Lung (tissue), 12 donors: ENCODE measurements around the gene NPRL2. TPM values are rescaled to one million over a fixed set of nuclear protein-coding genes. Genes with fewer than 3 reads are reported as not detected.

Experiments used
- ATAC-seq: fragments of 200-7000 bp; cut with Tn5 transposase; one replicate; pipeline ENCODE4 v1.9.1; 2020; ENCODE audit warnings: moderate number of reproducible peaks; ENCODE audit not compliant: insufficient read depth, low FRiP score
- DNase-seq, 3 donors: peaks; one replicate each; pipeline ENCODE4 v3.0.0-alpha.2; 2013 to 2017
- H3K27ac ChIP-seq, 2 donors: one replicate each; pipeline ENCODE4 v1.5.1; 2013; ENCODE audit warnings: mild to moderate bottlenecking in 2 of 2, moderate library complexity in 2 of 2, control low read depth in 1 of 2, inconsistent platforms in 1 of 2, low read depth in 1 of 2, low read length in 1 of 2
- H3K27me3 ChIP-seq, 3 donors: one replicate each; pipeline ENCODE4 v1.5.1; 2013; ENCODE audit warnings: low read length in 2 of 3; ENCODE audit not compliant: control insufficient read depth in 3 of 3, insufficient read depth in 3 of 3
- H3K36me3 ChIP-seq, 4 donors: one replicate each; pipeline ENCODE4 v1.5.1; 2013; ENCODE audit warnings: low read length in 4 of 4, mild to moderate bottlenecking in 1 of 4, moderate library complexity in 1 of 4; ENCODE audit not compliant: control insufficient read depth in 4 of 4, insufficient read depth in 4 of 4
- H3K4me1 ChIP-seq, 5 donors: one replicate each; pipeline ENCODE4 v1.5.1; 2013; ENCODE audit warnings: low read length in 5 of 5, mild to moderate bottlenecking in 2 of 5, moderate library complexity in 1 of 5; ENCODE audit not compliant: control insufficient read depth in 5 of 5, insufficient read depth in 5 of 5
- H3K4me3 ChIP-seq: one replicate; pipeline ENCODE4 v1.5.1; 2013; ENCODE audit warnings: mild to moderate bottlenecking, control low read depth, moderate library complexity
- H3K9ac ChIP-seq, 2 donors: one replicate each; pipeline ENCODE4 v1.5.1; 2013; ENCODE audit warnings: low read length in 2 of 2, control low read depth in 1 of 2; ENCODE audit not compliant: insufficient read depth in 1 of 2
- H3K9me3 ChIP-seq, 4 donors: one replicate each; pipeline ENCODE4 v1.5.1; 2013; ENCODE audit warnings: low read length in 3 of 4, mild to moderate bottlenecking in 1 of 4, moderate library complexity in 1 of 4; ENCODE audit not compliant: control insufficient read depth in 4 of 4, insufficient read depth in 3 of 4
- CTCF ChIP-seq: IDR thresholded peaks from 2 replicates; pipeline ENCODE4 v1.5.1; 2012; ENCODE audit warnings: mild to moderate bottlenecking; ENCODE audit errors: control extremely low read depth, extremely low read depth
- WGBS, 2 donors: extraction: QIAGEN DNeasy Blood & Tissue Kit; methylation state at CpG; one replicate each; pipeline ENCODE4 v1.1.7; 2013; 5-methylcytosine and 5-hydroxymethylcytosine counted together
- polyA plus RNA-seq, 2 donors: library from polyadenylated mRNA; stranded (reverse); fragments of 200-250 nt; gene quantifications; one replicate each; pipeline ENCODE4 v1.2.1, GENCODE V29; 2013
- total RNA-seq, 2 donors: library from RNA; depleted of rRNA in 1 of 2; stranded (reverse); fragments of >200 nt in 1 of 2; gene quantifications; one replicate each; pipeline ENCODE4 v1.2.1, GENCODE V29; 2014 to 2021
- donor health status: control.
- donor health status: control.
- donor health status: Bipolar disorder and iron deficiency.
- donor health status: healthy.
- donor health status: DM: yes; HTN: yes; CAD: no.

The NPRL2 gene
- total and polyA plus RNA-seq, 4 donors, result 12.7 to 21.9 (median 17.2) TPM

GRCh38 chr3:50369012-50369670 lies 18.6 kb upstream of the NPRL2 start:
- H3K36me3 ChIP-seq, result peaks cover 0 to 6% (median 0%) of the 10 kb centered on the region in 4 donors
- no peak overlapping the region for H3K27ac ChIP-seq
- no peaks in the 10 kb centered on the region for H3K27me3 ChIP-seq
- H3K4me1 ChIP-seq, result peaks cover 0 to 14% (median 0%) of the 10 kb centered on the region in 5 donors
- H3K9ac ChIP-seq, result no peak overlapping the region
- WGBS, 2 donors, result 76 to 85% methylated on average over 9 of the region's 9 CpGs
- no peak for TF ChIP-seq CTCF
- ATAC-seq (no peak), DNase-seq (no peak)
- H3K9me3 ChIP-seq, result no peaks in the 10 kb centered on the region
- no peak overlapping the region for H3K4me3 ChIP-seq

GRCh38 chr3:50365842-50366220 lies 15.3 kb upstream of the NPRL2 start:
- Histone ChIP-seq H3K4me1 (peaks cover 0 to 9% (median 0%) of the 10 kb centered on the region in 5 donors), H3K9ac (no peak overlapping the region), H3K4me3 (no peak overlapping the region), H3K27me3 (no peaks in the 10 kb centered on the region), H3K36me3 (peaks cover 0 to 6% (median 0%) of the 10 kb centered on the region in 4 donors), H3K27ac (no peak overlapping the region), H3K9me3 (no peaks in the 10 kb centered on the region)
- ATAC-seq, result no peak
- DNase-seq, result no peak
- 78 to 80% methylated on average over 5 of the region's 5 CpGs for WGBS, 2 donors
- no peak for TF ChIP-seq CTCF

DNA sequence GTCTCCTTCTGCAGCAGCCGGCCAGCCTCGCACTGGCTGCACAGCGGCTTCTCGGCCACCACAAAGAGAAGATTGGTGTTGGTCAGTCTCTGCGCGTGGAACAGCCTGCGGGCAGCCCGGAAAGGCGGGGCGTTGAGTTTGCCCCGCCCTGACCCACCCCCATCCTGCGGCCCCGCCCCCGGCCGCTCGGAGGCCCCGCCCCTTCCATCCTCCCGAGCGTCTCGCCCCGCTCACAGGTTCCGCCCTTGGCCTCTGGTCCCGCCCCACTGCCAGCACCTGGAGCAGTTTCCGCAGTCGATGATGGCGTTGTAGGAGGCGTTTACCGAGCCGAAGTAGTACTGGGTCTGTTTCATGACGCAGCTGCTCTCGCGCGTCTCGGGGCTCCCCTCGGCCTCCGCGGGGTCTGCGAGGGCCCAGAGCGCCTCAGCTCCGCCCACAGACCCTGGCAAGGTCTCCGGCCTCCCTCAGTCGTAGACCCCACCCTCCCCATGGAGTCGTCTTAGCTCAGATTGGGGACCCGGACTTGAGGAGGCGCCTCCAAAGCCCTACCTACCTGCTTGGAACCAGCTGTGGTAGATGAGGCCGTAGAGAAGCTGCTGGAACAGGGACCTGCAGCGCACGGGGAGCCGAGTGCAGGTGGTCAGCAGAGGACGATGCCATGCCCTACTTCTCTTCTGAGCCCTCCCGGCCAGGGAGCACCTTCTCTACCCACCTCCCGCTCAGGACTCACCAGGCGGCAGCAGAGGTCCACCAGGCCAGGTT lies 14.7 kb upstream of the NPRL2 start:
- WGBS, 2 donors, result 8 to 24% methylated on average over 41 to 53 of the region's 53 CpGs
- no peaks in the 10 kb centered on the region for H3K9me3 ChIP-seq
- no peak overlapping the region for H3K4me3 ChIP-seq
- H3K36me3 ChIP-seq, result peaks cover 0 to 6% (median 0%) of the 10 kb centered on the region in 4 donors
- no peak for TF ChIP-seq CTCF
- no peaks in the 10 kb centered on the region for H3K27me3 ChIP-seq
- peak; percentile 82 for ATAC-seq
- no peak overlapping the region for H3K27ac ChIP-seq
- peak; percentile 72 to 87 (median 83) for DNase-seq
- H3K4me1 ChIP-seq, result peaks cover 0 to 9% (median 0%) of the 10 kb centered on the region in 5 donors
- H3K9ac ChIP-seq, result peak overlapping the region in 1 of 2 donors; percentile 63
